ENCODE results near the gene AP4B1. TPM values are rescaled to one million over a fixed set of nuclear protein-coding genes. Genes with fewer than 3 reads are reported as not detected.

AP4B1 gene
- total and polyA plus RNA-seq, 2 of the 13 experiments (the other 11 are each of a cell fraction or from before 2014, with no cell fraction given): 8.5 to 12.0 TPM

GRCh38 chr1:113904674-113905434, at the start of gene AP4B1, which contains the start of gene DCLRE1B (continued):
- TF ChIP-seq HNRNPUL1 (IDR thresholded peaks at IDR 0.05; ENCODE audit: low read depth, low read length): no peak
- peak; percentile 95; the same call in 1 of the 2 replicates for TF ChIP-seq ZNF572 (CRISPR knock-in tag; IDR thresholded peaks at IDR 0.05)
- TF ChIP-seq ZNF567 (CRISPR knock-in tag; IDR thresholded peaks at IDR 0.05; ENCODE audit: borderline replicate concordance): 0 out of 2 replicates have a peak, but pooled peaks have one; percentile 12
- peak; percentile 100 for TF ChIP-seq XRCC5 (optimal IDR thresholded peaks at IDR 0.05; ENCODE audit: low read length)
- TF ChIP-seq DRAP1 (CRISPR knock-in tag; IDR thresholded peaks at IDR 0.05): peak; percentile 55; the same call in 1 of the 2 replicates
- TF ChIP-seq IKZF5 (CRISPR knock-in tag; IDR thresholded peaks at IDR 0.05): peak; percentile 89
- TF ChIP-seq SP5 (CRISPR knock-in tag; IDR thresholded peaks at IDR 0.05; ENCODE audit: borderline replicate concordance, low read depth): peak; percentile 52; the same call in 1 of the 2 replicates
- TF ChIP-seq FOXA3 (CRISPR knock-in tag; IDR thresholded peaks at IDR 0.05): peak; percentile 74
- no peak for TF ChIP-seq RFX5 (IDR thresholded peaks at IDR 0.05; ENCODE audit: low read depth, low read length)
- peak; percentile 70 for TF ChIP-seq TARDBP (CRISPR knock-in tag; IDR thresholded peaks at IDR 0.05)
- TF ChIP-seq ZNF234 (CRISPR knock-in tag; conservative IDR thresholded peaks at IDR 0.05): peak; percentile 93; the same call in 1 of the 2 replicates
- TF ChIP-seq ZBTB20 (CRISPR knock-in tag; IDR thresholded peaks at IDR 0.05; ENCODE audit: borderline replicate concordance, low read depth): peak; percentile 61; the same call in 1 of the 2 replicates
- TF ChIP-seq RFX3 (CRISPR knock-in tag; IDR thresholded peaks at IDR 0.05): no peak
- no peak; the same call in 1 of the 2 replicates for TF ChIP-seq ZMAT3 (CRISPR knock-in tag; conservative IDR thresholded peaks at IDR 0.05)
- peak; percentile 43; the same call in 1 of the 2 replicates for TF ChIP-seq ZNF121 (CRISPR knock-in tag; IDR thresholded peaks at IDR 0.05)
- peak; percentile 81 for TF ChIP-seq ZNF781 (CRISPR knock-in tag; IDR thresholded peaks at IDR 0.05; ENCODE audit: borderline replicate concordance, not compliant biosample characterization)
- peak; percentile 81 for TF ChIP-seq SKI (IDR thresholded peaks at IDR 0.05; ENCODE audit: partially characterized antibody)
- TF ChIP-seq FOXP1 (IDR thresholded peaks at IDR 0.05): no peak
- 0 out of 2 replicates have a peak, but pooled peaks have one; percentile 33 for TF ChIP-seq FOXP1 (CRISPR knock-in tag; IDR thresholded peaks at IDR 0.05)
- peak; percentile 65; the same call in 1 of the 2 replicates for TF ChIP-seq ZNF430 (CRISPR knock-in tag; IDR thresholded peaks at IDR 0.05)
- 0 out of 2 replicates have a peak, but pooled peaks have one; percentile 31 for TF ChIP-seq RNF2 (conservative IDR thresholded peaks at IDR 0.05; ENCODE audit: low read depth)
- no peak; the same call in 1 of the 2 replicates for TF ChIP-seq ZZZ3 (CRISPR knock-in tag; IDR thresholded peaks at IDR 0.05; ENCODE audit: borderline replicate concordance)
- 0 out of 2 replicates have a peak, but pooled peaks have one; percentile 63 for TF ChIP-seq ZNF792 (CRISPR knock-in tag; IDR thresholded peaks at IDR 0.05)
- TF ChIP-seq ELK4 (CRISPR knock-in tag; IDR thresholded peaks at IDR 0.05; ENCODE audit: borderline replicate concordance): no peak
- peak; percentile 98 for TF ChIP-seq ZNF574 (CRISPR knock-in tag; IDR thresholded peaks at IDR 0.05)
- peak; percentile 70 for TF ChIP-seq HDAC2 (CRISPR knock-in tag; IDR thresholded peaks at IDR 0.05)

All from HepG2 (cell line).